ENCODE data around the gene ZFP69.

ZFP69 gene

GRCh38 chr1:40535732-40536131 lies 58.6 kb downstream of the ZFP69 start:
- no peak overlapping the region for H3K4me3 ChIP-seq (ENCODE audit: low read depth, low read length)
- no peak for DNase-seq (ENCODE audit: low read depth)
- TF ChIP-seq MYC (IDR thresholded peaks at IDR 0.05; ENCODE audit: low read depth, low read length) (no peak), MAX (IDR thresholded peaks at IDR 0.05; ENCODE audit: low read depth, low read length) (no peak), CTCF (IDR thresholded peaks at IDR 0.05; ENCODE audit: low read depth, low read length) (no peak), POLR2A (IDR thresholded peaks at IDR 0.05; ENCODE audit: extremely low read depth, insufficient read length) (no peak)

GRCh38 chr1:40539338-40539737 lies 62.2 kb downstream of the ZFP69 start:
- peak; percentile 91 for DNase-seq (ENCODE audit: low read depth)
- H3K4me3 ChIP-seq (ENCODE audit: low read depth, low read length): peak overlapping the region; percentile 32
- TF ChIP-seq MYC (IDR thresholded peaks at IDR 0.05; ENCODE audit: low read depth, low read length): no peak
- no peak for TF ChIP-seq CTCF (IDR thresholded peaks at IDR 0.05; ENCODE audit: low read depth, low read length)
- TF ChIP-seq POLR2A (IDR thresholded peaks at IDR 0.05; ENCODE audit: extremely low read depth, insufficient read length): no peak
- TF ChIP-seq MAX (IDR thresholded peaks at IDR 0.05; ENCODE audit: low read depth, low read length): no peak

Data from NB4 (cell line).